Measurements from ENCODE around the gene UVRAG.

The UVRAG gene

DNA sequence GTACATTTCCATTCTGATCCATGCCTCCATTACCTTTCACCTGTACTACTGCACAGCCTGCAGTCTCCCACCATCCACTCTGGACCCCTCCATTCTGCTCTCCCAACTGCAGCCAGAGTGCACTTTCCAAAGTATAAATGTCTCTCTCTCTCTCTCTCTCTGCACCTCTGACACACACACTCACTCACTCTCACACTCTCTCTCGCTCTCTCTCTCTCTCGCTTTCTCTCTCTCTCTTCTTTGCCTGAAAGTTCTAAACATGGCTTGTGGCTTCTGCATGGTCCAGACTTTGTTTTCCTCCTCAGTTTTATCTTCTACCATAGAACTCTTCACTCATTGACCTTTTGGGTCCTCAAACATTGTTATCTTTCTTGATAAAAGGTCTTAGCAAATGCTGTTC is 314.7 kb downstream of the UVRAG start:
- H3K4me1 ChIP-seq (ENCODE audit: control insufficient read depth in 2 of 2, insufficient read depth in 2 of 2, low read length in 2 of 2), result no peaks in the 10 kb centered on the region

DNA sequence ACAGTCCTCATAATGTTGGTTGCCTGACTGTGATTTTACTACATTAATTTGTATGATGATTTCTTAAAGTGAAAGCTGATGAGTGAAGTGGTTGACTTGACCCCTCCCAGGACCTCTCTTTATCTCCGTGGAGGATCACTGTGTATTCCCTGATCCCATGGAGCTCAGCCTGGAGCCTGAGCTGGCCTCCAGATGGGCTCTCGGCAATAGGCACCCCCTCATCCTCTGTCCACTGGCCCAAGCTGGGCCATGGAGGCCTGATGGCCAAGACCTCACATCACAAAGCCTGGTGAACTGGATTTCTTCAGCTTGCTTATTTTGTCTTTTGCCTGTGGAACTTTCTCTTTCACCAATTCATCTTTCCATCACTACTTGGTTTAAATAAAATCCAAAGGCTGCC is 316.1 kb downstream of the UVRAG start:
- Histone ChIP-seq H3K9me3 (ENCODE audit: control insufficient read depth in 2 of 2, low read length in 2 of 2) (no peaks in the 10 kb centered on the region), H3K4me1 (ENCODE audit: control insufficient read depth in 2 of 2, insufficient read depth in 2 of 2, low read length in 2 of 2) (no peaks in the 10 kb centered on the region), H3K36me3 (ENCODE audit: control insufficient read depth in 2 of 2, insufficient read depth in 2 of 2, low read length in 2 of 2) (no peaks in the 10 kb centered on the region), H3K27ac (ENCODE audit: low read depth in 2 of 2, low read length in 2 of 2) (no peak overlapping the region), H3K27me3 (ENCODE audit: control insufficient read depth in 2 of 2, insufficient read depth in 2 of 2, low read length in 2 of 2) (no peaks in the 10 kb centered on the region), H3K9ac (ENCODE audit: low read depth in 1 of 2, low read length in 2 of 2) (no peak overlapping the region), H3K4me3 (ENCODE audit: low read length in 2 of 2) (no peak overlapping the region)

More for the DNA sequence above, 314.7 kb downstream of the UVRAG start:
- no peaks in the 10 kb centered on the region for H3K36me3 ChIP-seq (ENCODE audit: control insufficient read depth in 2 of 2, insufficient read depth in 2 of 2, low read length in 2 of 2)
- no peaks in the 10 kb centered on the region for H3K27me3 ChIP-seq (ENCODE audit: control insufficient read depth in 2 of 2, insufficient read depth in 2 of 2, low read length in 2 of 2)
- no peak overlapping the region for H3K9ac ChIP-seq (ENCODE audit: low read depth in 1 of 2, low read length in 2 of 2)
- H3K27ac ChIP-seq (ENCODE audit: low read depth in 2 of 2, low read length in 2 of 2), result no peak overlapping the region
- H3K9me3 ChIP-seq (ENCODE audit: control insufficient read depth in 2 of 2, low read length in 2 of 2), result no peaks in the 10 kb centered on the region
- H3K4me3 ChIP-seq (ENCODE audit: low read length in 2 of 2), result no peak overlapping the region

DNA sequence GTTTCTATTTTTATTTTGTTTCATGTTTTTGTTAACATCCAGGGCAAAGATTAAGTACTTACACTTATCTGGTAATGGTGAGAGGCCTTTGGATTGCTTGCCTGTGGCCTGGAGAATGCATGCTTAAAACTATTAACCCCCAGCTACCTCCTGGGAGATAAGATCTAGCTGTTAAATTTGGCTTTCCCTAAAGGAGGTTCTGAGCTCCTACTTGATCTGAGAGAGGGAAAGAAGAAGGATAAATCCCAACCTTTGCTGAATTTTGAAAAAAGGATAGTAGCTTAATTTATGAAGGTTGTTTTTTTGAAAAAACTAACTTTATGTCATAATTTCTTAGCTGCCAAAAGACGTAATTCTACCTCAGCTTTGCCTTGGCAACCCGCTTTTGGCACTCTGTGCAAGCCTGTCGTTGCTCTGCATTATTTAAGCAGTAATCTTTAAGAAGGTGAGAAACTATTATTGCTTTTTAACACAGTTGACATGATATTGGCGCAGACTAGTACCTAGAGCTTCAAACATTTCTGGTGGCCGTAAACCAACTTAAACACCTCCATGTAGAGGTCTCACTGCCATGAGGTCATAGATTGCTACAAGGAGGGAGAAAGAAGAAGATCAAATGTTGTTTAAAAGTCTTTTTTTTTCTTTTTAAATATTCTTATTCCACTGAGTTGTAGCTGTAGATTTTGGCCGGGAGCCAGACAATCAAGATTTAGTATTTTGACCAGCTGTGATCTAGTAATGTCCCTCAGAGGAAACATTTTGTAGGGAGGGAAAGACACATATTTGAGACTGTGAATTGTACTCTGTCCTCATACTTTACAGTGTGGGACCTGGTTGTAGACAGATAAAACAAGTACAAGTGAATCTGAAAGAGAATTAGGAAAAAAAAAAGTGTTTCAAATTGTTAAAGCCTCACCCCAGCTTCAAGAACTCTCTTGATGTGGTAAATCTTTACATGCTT is 316.9 kb downstream of the UVRAG start:
- Histone ChIP-seq H3K4me1 (ENCODE audit: control insufficient read depth in 2 of 2, insufficient read depth in 2 of 2, low read length in 2 of 2) (no peaks in the 10 kb centered on the region), H3K4me3 (ENCODE audit: low read length in 2 of 2) (no peak overlapping the region), H3K36me3 (ENCODE audit: control insufficient read depth in 2 of 2, insufficient read depth in 2 of 2, low read length in 2 of 2) (no peaks in the 10 kb centered on the region), H3K9me3 (ENCODE audit: control insufficient read depth in 2 of 2, low read length in 2 of 2) (no peaks in the 10 kb centered on the region), H3K9ac (ENCODE audit: low read depth in 1 of 2, low read length in 2 of 2) (no peak overlapping the region), H3K27me3 (ENCODE audit: control insufficient read depth in 2 of 2, insufficient read depth in 2 of 2, low read length in 2 of 2) (no peaks in the 10 kb centered on the region), H3K27ac (ENCODE audit: low read depth in 2 of 2, low read length in 2 of 2) (no peak overlapping the region)

DNA sequence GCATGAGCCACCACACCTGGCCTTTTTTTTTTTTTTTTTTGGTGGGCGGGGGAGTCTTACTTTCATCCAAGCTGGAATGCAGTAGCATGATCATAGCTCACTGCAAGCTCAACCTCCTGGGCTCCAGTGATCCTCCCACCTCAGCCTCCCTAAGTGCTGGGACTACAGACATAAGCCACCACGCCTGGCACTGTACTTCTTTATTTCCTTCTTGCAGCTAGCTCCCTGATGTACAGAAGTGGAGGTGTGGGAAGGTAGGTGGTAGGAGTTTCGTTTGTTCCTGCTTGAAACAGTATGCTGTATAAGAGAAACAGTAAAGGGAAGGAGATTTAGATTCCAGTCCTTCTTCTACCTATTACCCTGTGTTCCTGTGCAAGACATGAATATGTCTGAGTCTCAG is 319.2 kb downstream of the UVRAG start:
- H3K4me3 ChIP-seq (ENCODE audit: low read length in 2 of 2), result no peak overlapping the region
- no peaks in the 10 kb centered on the region for H3K36me3 ChIP-seq (ENCODE audit: control insufficient read depth in 2 of 2, insufficient read depth in 2 of 2, low read length in 2 of 2)
- H3K4me1 ChIP-seq (ENCODE audit: control insufficient read depth in 2 of 2, insufficient read depth in 2 of 2, low read length in 2 of 2), result no peaks in the 10 kb centered on the region
- no peak overlapping the region for H3K27ac ChIP-seq (ENCODE audit: low read depth in 2 of 2, low read length in 2 of 2)
- no peaks in the 10 kb centered on the region for H3K9me3 ChIP-seq (ENCODE audit: control insufficient read depth in 2 of 2, low read length in 2 of 2)
- H3K27me3 ChIP-seq (ENCODE audit: control insufficient read depth in 2 of 2, insufficient read depth in 2 of 2, low read length in 2 of 2), result no peaks in the 10 kb centered on the region
- no peak overlapping the region for H3K9ac ChIP-seq (ENCODE audit: low read depth in 1 of 2, low read length in 2 of 2)

DNA sequence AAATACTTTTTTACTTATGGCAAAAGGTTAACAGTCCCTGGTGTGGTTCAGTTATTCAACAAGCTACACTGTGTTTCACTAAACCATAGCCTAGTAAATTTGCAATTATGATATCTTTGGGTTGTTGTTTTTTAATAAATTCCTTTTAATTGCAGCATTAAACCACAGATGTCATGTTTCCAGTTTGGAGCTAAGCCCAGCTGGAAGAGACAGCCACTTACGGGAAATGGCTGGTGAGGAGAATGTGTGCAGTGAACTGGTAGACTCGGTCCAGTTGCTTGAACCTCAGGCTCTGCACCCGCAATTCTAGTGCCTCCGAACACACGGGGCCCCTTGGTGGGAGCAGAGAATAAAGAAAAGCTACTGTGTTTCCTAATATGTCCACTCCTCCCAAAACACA is 320.5 kb downstream of the UVRAG start:
- H3K9me3 ChIP-seq (ENCODE audit: control insufficient read depth in 2 of 2, low read length in 2 of 2), result no peaks in the 10 kb centered on the region
- no peaks in the 10 kb centered on the region for H3K36me3 ChIP-seq (ENCODE audit: control insufficient read depth in 2 of 2, insufficient read depth in 2 of 2, low read length in 2 of 2)
- no peaks in the 10 kb centered on the region for H3K4me1 ChIP-seq (ENCODE audit: control insufficient read depth in 2 of 2, insufficient read depth in 2 of 2, low read length in 2 of 2)
- no peak overlapping the region for H3K27ac ChIP-seq (ENCODE audit: low read depth in 2 of 2, low read length in 2 of 2)
- H3K9ac ChIP-seq (ENCODE audit: low read depth in 1 of 2, low read length in 2 of 2), result no peak overlapping the region
- no peaks in the 10 kb centered on the region for H3K27me3 ChIP-seq (ENCODE audit: control insufficient read depth in 2 of 2, insufficient read depth in 2 of 2, low read length in 2 of 2)
- H3K4me3 ChIP-seq (ENCODE audit: low read length in 2 of 2), result no peak overlapping the region

DNA sequence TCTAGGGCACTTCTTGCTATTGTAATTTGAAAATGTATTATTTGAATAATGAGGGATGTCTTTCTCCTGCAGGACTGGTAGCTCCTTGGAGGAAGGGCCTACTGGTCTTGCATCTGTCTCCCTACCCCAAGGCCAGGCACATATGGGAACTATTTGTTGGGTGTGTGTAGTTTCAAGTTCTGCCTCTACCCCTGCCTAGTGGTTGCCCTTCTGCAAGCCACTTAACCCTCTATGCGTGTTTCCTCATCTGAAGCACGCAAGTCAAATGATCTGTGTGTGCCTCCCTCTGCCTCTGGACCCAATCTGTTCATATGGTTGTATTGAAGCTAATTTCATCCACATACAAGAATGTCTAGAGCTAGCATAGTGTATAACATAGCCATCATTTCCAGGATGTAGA is 324.3 kb downstream of the UVRAG start:
- Histone ChIP-seq H3K4me1 (ENCODE audit: control insufficient read depth in 2 of 2, insufficient read depth in 2 of 2, low read length in 2 of 2) (no peaks in the 10 kb centered on the region), H3K36me3 (ENCODE audit: control insufficient read depth in 2 of 2, insufficient read depth in 2 of 2, low read length in 2 of 2) (peaks cover 9 to 10% of the 10 kb centered on the region in 2 donors), H3K4me3 (ENCODE audit: low read length in 2 of 2) (no peak overlapping the region), H3K9ac (ENCODE audit: low read depth in 1 of 2, low read length in 2 of 2) (no peak overlapping the region), H3K27me3 (ENCODE audit: control insufficient read depth in 2 of 2, insufficient read depth in 2 of 2, low read length in 2 of 2) (no peaks in the 10 kb centered on the region), H3K27ac (ENCODE audit: low read depth in 2 of 2, low read length in 2 of 2) (no peak overlapping the region), H3K9me3 (ENCODE audit: control insufficient read depth in 2 of 2, low read length in 2 of 2) (no peaks in the 10 kb centered on the region)

DNA sequence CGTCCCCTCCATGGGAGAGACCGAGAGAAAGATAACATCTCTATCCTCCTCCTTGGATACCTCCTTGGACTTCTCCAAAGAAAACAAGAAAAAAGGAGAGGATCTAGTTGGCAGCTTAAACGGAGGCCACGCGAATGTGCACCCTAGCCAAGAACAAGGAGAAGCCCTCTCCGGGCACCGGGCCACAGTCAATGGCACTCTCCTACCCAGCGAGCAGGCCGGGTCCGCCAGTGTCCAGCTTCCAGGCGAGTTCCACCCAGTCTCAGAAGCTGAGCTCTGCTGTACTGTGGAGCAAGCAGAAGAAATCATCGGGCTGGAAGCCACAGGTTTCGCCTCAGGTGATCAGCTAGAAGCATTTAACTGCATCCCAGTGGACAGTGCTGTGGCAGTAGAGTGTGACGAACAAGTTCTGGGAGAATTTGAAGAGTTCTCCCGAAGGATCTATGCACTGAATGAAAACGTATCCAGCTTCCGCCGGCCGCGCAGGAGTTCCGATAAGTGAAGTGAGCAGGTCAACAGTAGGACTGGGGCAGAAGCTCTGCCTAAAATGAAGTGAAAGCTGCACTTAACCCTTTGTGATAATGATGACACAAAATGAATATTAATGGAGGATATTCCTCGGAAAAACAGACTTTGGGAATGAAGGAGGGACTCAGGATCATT is 326.0 kb downstream of the UVRAG start:
- Histone ChIP-seq H3K9me3 (ENCODE audit: control insufficient read depth in 2 of 2, low read length in 2 of 2) (no peaks in the 10 kb centered on the region), H3K27ac (ENCODE audit: low read depth in 2 of 2, low read length in 2 of 2) (no peak overlapping the region), H3K9ac (ENCODE audit: low read depth in 1 of 2, low read length in 2 of 2) (no peak overlapping the region), H3K36me3 (ENCODE audit: control insufficient read depth in 2 of 2, insufficient read depth in 2 of 2, low read length in 2 of 2) (peaks cover 9 to 10% of the 10 kb centered on the region in 2 donors), H3K4me1 (ENCODE audit: control insufficient read depth in 2 of 2, insufficient read depth in 2 of 2, low read length in 2 of 2) (no peaks in the 10 kb centered on the region), H3K27me3 (ENCODE audit: control insufficient read depth in 2 of 2, insufficient read depth in 2 of 2, low read length in 2 of 2) (no peaks in the 10 kb centered on the region), H3K4me3 (ENCODE audit: low read length in 2 of 2) (no peak overlapping the region)

DNA sequence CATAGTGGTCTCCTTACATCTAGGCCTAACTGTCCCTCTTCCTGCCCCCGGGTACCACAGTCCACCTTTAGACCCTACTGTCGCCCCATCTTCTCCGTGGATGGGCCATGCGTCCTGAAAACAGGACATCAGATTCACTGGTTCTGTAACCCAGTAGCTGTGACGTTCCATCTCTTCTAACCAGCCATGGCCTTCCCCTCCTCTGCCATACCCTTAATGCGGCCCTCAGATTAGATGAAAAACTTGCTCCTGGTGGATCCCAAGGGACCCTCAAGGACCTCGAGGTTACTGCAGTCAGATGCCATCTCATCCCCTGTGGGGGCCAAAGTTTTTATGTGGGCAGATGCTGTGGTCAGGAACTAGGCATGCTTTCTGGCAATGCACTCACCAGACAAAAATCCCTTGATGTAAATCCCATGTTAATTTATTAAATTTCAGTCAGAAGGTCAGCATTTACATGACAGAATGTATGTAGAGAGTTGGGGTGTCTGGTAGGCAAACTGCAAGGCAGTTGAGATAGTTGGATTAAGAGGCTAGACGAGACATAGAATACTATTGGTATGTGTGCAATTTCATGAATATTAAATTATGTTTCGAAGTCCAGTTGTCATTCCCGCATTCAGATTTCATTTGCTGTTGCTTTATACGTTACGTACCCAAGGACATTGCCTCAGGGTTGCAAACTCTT is 327.0 kb downstream of the UVRAG start:
- H3K4me1 ChIP-seq (ENCODE audit: control insufficient read depth in 2 of 2, insufficient read depth in 2 of 2, low read length in 2 of 2), result peaks cover 3 to 7% of the 10 kb centered on the region in 2 donors
- H3K27ac ChIP-seq (ENCODE audit: low read depth in 2 of 2, low read length in 2 of 2), result no peak overlapping the region
- H3K9ac ChIP-seq (ENCODE audit: low read depth in 1 of 2, low read length in 2 of 2), result no peak overlapping the region
- H3K4me3 ChIP-seq (ENCODE audit: low read length in 2 of 2), result no peak overlapping the region
- H3K27me3 ChIP-seq (ENCODE audit: control insufficient read depth in 2 of 2, insufficient read depth in 2 of 2, low read length in 2 of 2), result no peaks in the 10 kb centered on the region
- H3K36me3 ChIP-seq (ENCODE audit: control insufficient read depth in 2 of 2, insufficient read depth in 2 of 2, low read length in 2 of 2), result peaks cover 9 to 10% of the 10 kb centered on the region in 2 donors
- H3K9me3 ChIP-seq (ENCODE audit: control insufficient read depth in 2 of 2, low read length in 2 of 2), result no peaks in the 10 kb centered on the region

DNA sequence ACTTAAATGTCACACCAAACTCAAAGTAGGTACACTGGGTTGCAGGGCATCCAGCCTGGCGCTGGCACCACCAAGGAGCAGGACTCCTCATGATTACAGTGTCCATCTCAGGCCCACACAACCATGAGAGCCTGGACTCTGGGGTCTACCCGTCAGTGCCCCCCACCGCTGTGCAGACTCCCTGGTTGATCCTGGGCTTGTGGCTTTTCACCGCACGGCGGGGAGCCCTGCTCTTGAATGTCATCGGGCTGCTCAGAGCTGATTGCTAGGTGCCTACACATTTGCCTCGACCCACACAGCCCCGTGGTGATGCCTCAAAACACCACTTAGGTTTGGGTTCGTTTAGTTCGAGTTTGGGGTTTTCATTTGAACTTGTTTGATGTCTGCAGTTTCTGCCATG is 328.3 kb downstream of the UVRAG start:
- Histone ChIP-seq H3K4me3 (ENCODE audit: low read length in 2 of 2) (no peak overlapping the region), H3K9ac (ENCODE audit: low read depth in 1 of 2, low read length in 2 of 2) (no peak overlapping the region), H3K36me3 (ENCODE audit: control insufficient read depth in 2 of 2, insufficient read depth in 2 of 2, low read length in 2 of 2) (peaks cover 9 to 10% of the 10 kb centered on the region in 2 donors), H3K27me3 (ENCODE audit: control insufficient read depth in 2 of 2, insufficient read depth in 2 of 2, low read length in 2 of 2) (no peaks in the 10 kb centered on the region), H3K9me3 (ENCODE audit: control insufficient read depth in 2 of 2, low read length in 2 of 2) (no peaks in the 10 kb centered on the region), H3K4me1 (ENCODE audit: control insufficient read depth in 2 of 2, insufficient read depth in 2 of 2, low read length in 2 of 2) (peaks cover 8 to 14% of the 10 kb centered on the region in 2 donors), H3K27ac (ENCODE audit: low read depth in 2 of 2, low read length in 2 of 2) (no peak overlapping the region)

Data from mucosa of rectum (tissue), 2 donors.